ENCODE results near the gene UBE2I. TPM values are rescaled to one million over a fixed set of nuclear protein-coding genes. Genes with fewer than 3 reads are reported as not detected.
"Not testable (repeated sequence)": the region's sequence is repeated elsewhere in the genome, so short reads cannot be mapped to it uniquely, and the experiment has no call there.

UBE2I gene
- total RNA-seq, 1 experiment from 2014 or later, result 290 TPM

DNA sequence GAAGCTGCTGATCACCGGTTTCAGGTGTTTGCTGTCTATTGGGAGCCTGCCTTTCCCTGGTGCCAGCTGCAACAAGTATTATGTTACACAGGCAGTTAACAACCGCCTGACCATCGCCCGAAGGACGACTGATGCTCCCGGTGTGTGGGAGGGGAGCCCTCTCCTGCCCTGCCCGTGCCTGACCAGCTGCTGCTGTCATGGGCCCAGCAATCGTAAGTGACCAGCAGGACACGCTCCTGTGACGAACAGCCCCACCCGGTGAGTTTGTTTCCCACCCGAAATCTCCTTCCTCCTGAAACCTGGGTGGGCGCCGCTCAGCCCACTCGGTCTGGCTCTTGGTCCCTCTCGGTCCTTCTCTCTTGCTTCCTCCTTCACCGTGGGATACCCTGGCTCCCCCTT lies 17.9 kb upstream of the UBE2I start:
- WGBS (ENCODE audit: extremely low coverage, insufficient read length, low lambda C conversion rate), result no CpG with 5 or more reads among the region's 17 CpGs
- H3K27ac ChIP-seq (ENCODE audit: insufficient read length, low read depth, low read length), result no peak overlapping the region
- no peaks in the 10 kb centered on the region for H3K23me2 ChIP-seq (ENCODE audit: insufficient read length, low read depth, low read length, poor library complexity, severe bottlenecking)
- no peak overlapping the region for H3T11ph ChIP-seq (ENCODE audit: low read length)
- peaks cover 2% of the 10 kb centered on the region; the same call in 1 of the 2 replicates for H3K4me1 ChIP-seq (ENCODE audit: insufficient read depth, low read length)
- DNase-seq, result no peak
- Mint-ChIP-seq H3K4me1 (peaks cover 36 to 51% of the 10 kb centered on the region in 2 experiments), H3K27me3 (ENCODE audit: low read depth) (peaks cover 64% of the 10 kb centered on the region), H3K9me3 (no peaks in the 10 kb centered on the region), H3K27ac (no peak overlapping the region), H3K4me3 (no peak overlapping the region; a peak in 1 of 5 replicates), H3K36me3 (ENCODE audit: insufficient read depth in 1 of 3, low read depth in 3 of 3) (no peaks in the 10 kb centered on the region)
- no peak overlapping the region for H2BK12ac ChIP-seq (ENCODE audit: insufficient read length, low read depth, low read length)
- no peak overlapping the region for H2BK5ac ChIP-seq (ENCODE audit: insufficient read length, low read length)
- no peaks in the 10 kb centered on the region for H3K79me1 ChIP-seq (ENCODE audit: insufficient read depth, low read depth, low read length, poor library complexity, severe bottlenecking)
- H3K4me2 ChIP-seq (ENCODE audit: insufficient read depth, insufficient read length, low read length), result no peak overlapping the region
- H2BK20ac ChIP-seq (ENCODE audit: low read depth, low read length, poor library complexity, severe bottlenecking), result no peak overlapping the region
- no peak overlapping the region for H2AFZ ChIP-seq (ENCODE audit: low read length)
- no peak overlapping the region for H4K91ac ChIP-seq (ENCODE audit: insufficient read length, low read depth, low read length)
- H4K5ac ChIP-seq (ENCODE audit: insufficient read length, low read depth, low read length), result no peak overlapping the region
- no peak overlapping the region for H3K18ac ChIP-seq (ENCODE audit: insufficient read length, low read depth, low read length)
- H3K4ac ChIP-seq (ENCODE audit: low read depth, low read length), result no peak overlapping the region
- no peak overlapping the region for H3K9ac ChIP-seq (ENCODE audit: extremely low read depth, insufficient read length, low read length)
- no peak overlapping the region for H3K14ac ChIP-seq (ENCODE audit: insufficient read depth, low read length)
- no peaks in the 10 kb centered on the region for H3K79me2 ChIP-seq (ENCODE audit: insufficient read depth, low read length)
- no peak overlapping the region for H3K56ac ChIP-seq (ENCODE audit: insufficient read length, low read depth, low read length)
- no peak overlapping the region for H3K23ac ChIP-seq (ENCODE audit: insufficient read length, low read depth, low read length)
- no peak overlapping the region for H2BK15ac ChIP-seq (ENCODE audit: low read depth, low read length)
- H4K8ac ChIP-seq (replicated peaks; ENCODE audit: insufficient read length, low read depth, low read length), result no peak overlapping the region
- H2AK5ac ChIP-seq (ENCODE audit: insufficient read length, low read length), result no peak overlapping the region
- H2BK120ac ChIP-seq (ENCODE audit: low read depth, low read length, poor library complexity, severe bottlenecking), result no peak overlapping the region
- no peaks in the 10 kb centered on the region for H4K20me1 ChIP-seq (ENCODE audit: control insufficient read depth, insufficient read depth, insufficient read length)
- TF ChIP-seq, protein P1, sequence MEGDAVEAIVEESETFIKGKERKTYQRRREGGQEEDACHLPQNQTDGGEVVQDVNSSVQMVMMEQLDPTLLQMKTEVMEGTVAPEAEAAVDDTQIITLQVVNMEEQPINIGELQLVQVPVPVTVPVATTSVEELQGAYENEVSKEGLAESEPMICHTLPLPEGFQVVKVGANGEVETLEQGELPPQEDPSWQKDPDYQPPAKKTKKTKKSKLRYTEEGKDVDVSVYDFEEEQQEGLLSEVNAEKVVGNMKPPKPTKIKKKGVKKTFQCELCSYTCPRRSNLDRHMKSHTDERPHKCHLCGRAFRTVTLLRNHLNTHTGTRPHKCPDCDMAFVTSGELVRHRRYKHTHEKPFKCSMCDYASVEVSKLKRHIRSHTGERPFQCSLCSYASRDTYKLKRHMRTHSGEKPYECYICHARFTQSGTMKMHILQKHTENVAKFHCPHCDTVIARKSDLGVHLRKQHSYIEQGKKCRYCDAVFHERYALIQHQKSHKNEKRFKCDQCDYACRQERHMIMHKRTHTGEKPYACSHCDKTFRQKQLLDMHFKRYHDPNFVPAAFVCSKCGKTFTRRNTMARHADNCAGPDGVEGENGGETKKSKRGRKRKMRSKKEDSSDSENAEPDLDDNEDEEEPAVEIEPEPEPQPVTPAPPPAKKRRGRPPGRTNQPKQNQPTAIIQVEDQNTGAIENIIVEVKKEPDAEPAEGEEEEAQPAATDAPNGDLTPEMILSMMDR (conservative IDR thresholded peaks at IDR 0.05), result no peak
- no peaks in the 10 kb centered on the region for H3K9me3 ChIP-seq (ENCODE audit: control insufficient read depth, low read depth, low read length)
- peaks cover 7% of the 10 kb centered on the region; the same call in 1 of the 2 replicates for H3K27me3 ChIP-seq (ENCODE audit: insufficient read depth, low read length)

DNA sequence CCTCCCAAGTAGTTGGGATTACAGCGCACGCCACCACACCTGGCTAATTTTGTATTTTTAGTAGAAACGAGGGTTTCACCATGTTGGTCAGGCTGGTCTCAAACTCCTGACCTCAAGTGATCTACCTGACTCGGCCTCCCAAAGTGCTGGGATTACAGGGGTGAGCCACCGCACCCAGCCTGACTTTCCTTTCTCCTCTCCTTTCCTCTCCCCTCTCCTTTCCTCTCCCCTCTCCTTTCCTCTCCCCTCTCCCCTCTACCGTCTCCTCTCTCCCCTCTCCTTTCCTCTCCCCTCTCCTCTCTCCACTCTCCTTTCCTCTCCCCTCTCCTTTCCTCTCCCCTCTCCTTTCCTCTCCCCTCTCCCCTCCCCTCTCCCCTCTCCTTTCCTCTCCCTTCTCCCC lies 17.2 kb upstream of the UBE2I start:
- not testable (repeated sequence) for H4K8ac ChIP-seq (replicated peaks; ENCODE audit: insufficient read length, low read depth, low read length); H3K14ac ChIP-seq (ENCODE audit: insufficient read depth, low read length); H3K36me3 Mint-ChIP-seq (ENCODE audit: insufficient read depth in 1 of 3, low read depth in 3 of 3); H2BK120ac ChIP-seq (ENCODE audit: low read depth, low read length, poor library complexity, severe bottlenecking); H4K5ac ChIP-seq (ENCODE audit: insufficient read length, low read depth, low read length); H3K23ac ChIP-seq (ENCODE audit: insufficient read length, low read depth, low read length); H3K4ac ChIP-seq (ENCODE audit: low read depth, low read length); H3K23me2 ChIP-seq (ENCODE audit: insufficient read length, low read depth, low read length, poor library complexity, severe bottlenecking); H3K27ac Mint-ChIP-seq; H2BK5ac ChIP-seq (ENCODE audit: insufficient read length, low read length); H3K4me2 ChIP-seq (ENCODE audit: insufficient read depth, insufficient read length, low read length); H2BK20ac ChIP-seq (ENCODE audit: low read depth, low read length, poor library complexity, severe bottlenecking); H2BK15ac ChIP-seq (ENCODE audit: low read depth, low read length); H3K79me1 ChIP-seq (ENCODE audit: insufficient read depth, low read depth, low read length, poor library complexity, severe bottlenecking); H3K27me3 ChIP-seq (ENCODE audit: insufficient read depth, low read length); H2AK5ac ChIP-seq (ENCODE audit: insufficient read length, low read length); H3K9me3 ChIP-seq (ENCODE audit: control insufficient read depth, low read depth, low read length); H3T11ph ChIP-seq (ENCODE audit: low read length); H3K79me2 ChIP-seq (ENCODE audit: insufficient read depth, low read length); H3K9ac ChIP-seq (ENCODE audit: extremely low read depth, insufficient read length, low read length); H3K9me3 Mint-ChIP-seq; DNase-seq; H3K18ac ChIP-seq (ENCODE audit: insufficient read length, low read depth, low read length); H2AFZ ChIP-seq (ENCODE audit: low read length); H3K56ac ChIP-seq (ENCODE audit: insufficient read length, low read depth, low read length); H3K27ac ChIP-seq (ENCODE audit: insufficient read length, low read depth, low read length); H3K4me1 ChIP-seq (ENCODE audit: insufficient read depth, low read length); H4K20me1 ChIP-seq (ENCODE audit: control insufficient read depth, insufficient read depth, insufficient read length); H3K4me3 Mint-ChIP-seq; H4K91ac ChIP-seq (ENCODE audit: insufficient read length, low read depth, low read length); H2BK12ac ChIP-seq (ENCODE audit: insufficient read length, low read depth, low read length)
- H3K4me1 Mint-ChIP-seq, result peaks cover 41 to 55% of the 10 kb centered on the region in 2 experiments
- WGBS (ENCODE audit: extremely low coverage, insufficient read length, low lambda C conversion rate), result no CpG with 5 or more reads among the region's 6 CpGs
- peaks cover 66% of the 10 kb centered on the region for H3K27me3 Mint-ChIP-seq (ENCODE audit: low read depth)

All from H9 (cell line).